Testis (tissue), 2 donors: ENCODE results near the gene USF2.

Source experiments
- POLR2A ChIP-seq: fragments of 450-650 bp; IDR thresholded peaks from one replicate; pipeline ENCODE4 v1.6.1; 2017; ENCODE audit warnings: antibody characterized with exemption, mild to moderate bottlenecking, moderate library complexity
- TF ChIP-seq, protein P1 (sequence below), 3 experiments: fragments of 450-650 bp in 2 of 3; fragments of 200-600 bp in 1 of 3; sonication (generic) in 1 of 3; IDR thresholded peaks; one replicate each; pipeline ENCODE4 v1.5.1; 2016 to 2019; ENCODE audit warnings: antibody characterized with exemption in 3 of 3, mild to moderate bottlenecking in 2 of 3, moderate library complexity in 1 of 3

DNA sequence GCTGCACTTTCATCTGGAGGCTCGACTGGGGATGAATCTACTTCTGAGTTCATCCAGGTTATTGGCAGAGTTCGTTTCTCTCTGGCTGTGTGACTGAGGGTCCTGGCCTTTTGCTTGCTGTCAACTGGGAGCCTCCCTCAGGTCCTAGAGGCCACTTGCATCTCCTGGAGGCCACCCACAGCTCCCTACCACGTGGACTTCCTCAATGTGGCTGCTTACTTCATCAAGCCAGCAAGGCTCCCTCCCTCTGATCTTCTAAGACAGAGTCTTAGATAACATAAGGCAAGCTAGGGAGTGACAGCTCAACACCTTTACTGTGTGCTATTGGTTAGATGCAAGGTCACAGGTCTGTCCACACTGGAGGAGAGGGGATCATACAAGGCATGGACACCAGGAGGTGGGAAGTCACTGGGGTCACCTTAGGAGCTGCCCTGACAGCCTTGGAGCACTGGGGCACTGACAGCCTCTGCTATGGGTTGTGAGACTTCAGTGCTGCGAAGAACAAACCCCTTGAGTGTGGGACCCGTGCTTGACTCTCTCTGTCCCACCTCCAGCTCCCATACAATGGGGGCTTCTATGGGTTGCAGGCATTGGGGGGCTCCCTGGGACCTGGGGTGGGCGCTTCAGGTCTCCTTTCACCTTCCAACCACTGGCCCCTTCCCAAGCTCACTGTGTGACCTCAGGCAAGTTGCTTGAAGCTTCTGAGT, 45.5 kb upstream of the USF2 start:
- TF ChIP-seq POLR2A = no peak
- TF ChIP-seq, protein P1, sequence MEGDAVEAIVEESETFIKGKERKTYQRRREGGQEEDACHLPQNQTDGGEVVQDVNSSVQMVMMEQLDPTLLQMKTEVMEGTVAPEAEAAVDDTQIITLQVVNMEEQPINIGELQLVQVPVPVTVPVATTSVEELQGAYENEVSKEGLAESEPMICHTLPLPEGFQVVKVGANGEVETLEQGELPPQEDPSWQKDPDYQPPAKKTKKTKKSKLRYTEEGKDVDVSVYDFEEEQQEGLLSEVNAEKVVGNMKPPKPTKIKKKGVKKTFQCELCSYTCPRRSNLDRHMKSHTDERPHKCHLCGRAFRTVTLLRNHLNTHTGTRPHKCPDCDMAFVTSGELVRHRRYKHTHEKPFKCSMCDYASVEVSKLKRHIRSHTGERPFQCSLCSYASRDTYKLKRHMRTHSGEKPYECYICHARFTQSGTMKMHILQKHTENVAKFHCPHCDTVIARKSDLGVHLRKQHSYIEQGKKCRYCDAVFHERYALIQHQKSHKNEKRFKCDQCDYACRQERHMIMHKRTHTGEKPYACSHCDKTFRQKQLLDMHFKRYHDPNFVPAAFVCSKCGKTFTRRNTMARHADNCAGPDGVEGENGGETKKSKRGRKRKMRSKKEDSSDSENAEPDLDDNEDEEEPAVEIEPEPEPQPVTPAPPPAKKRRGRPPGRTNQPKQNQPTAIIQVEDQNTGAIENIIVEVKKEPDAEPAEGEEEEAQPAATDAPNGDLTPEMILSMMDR (IDR thresholded peaks at IDR 0.05) = no peak
